Gastrocnemius medialis (tissue), 4 donors: ENCODE measurements around the gene BTBD3.

Source experiments
- POLR2A ChIP-seq, 2 donors: fragments of 450-650 bp; IDR thresholded peaks; one replicate each; pipeline ENCODE4 v1.6.1; 2017; ENCODE audit warnings: antibody characterized with exemption in 2 of 2, mild to moderate bottlenecking in 2 of 2, moderate library complexity in 2 of 2
- TF ChIP-seq, protein P1 (sequence below), 5 experiments: fragments of 450-650 bp in 3 of 5; fragments of 200-600 bp in 2 of 5; sonication (generic) in 2 of 5; IDR thresholded peaks in 4 of 5; conservative IDR thresholded peaks in 1 of 5; 1 replicate in 4 of 5; 2 replicates in 1 of 5; pipeline ENCODE4 v1.5.1; 2016 to 2019; ENCODE audit warnings: antibody characterized with exemption in 5 of 5, mild to moderate bottlenecking in 3 of 5, moderate library complexity in 3 of 5

DNA sequence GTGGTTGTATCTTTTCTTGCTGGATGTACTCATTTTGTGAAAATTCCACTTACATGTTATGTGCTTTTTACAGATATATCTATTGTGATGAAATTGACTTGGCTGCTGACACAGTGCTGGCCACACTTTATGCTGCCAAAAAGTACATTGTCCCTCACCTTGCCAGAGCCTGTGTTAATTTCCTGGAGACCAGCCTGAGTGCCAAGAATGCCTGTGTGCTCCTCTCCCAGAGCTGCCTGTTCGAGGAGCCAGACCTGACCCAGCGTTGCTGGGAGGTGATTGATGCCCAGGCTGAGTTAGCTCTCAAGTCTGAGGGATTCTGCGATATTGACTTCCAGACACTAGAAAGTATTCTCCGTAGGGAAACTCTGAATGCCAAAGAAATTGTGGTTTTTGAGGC lies 4.9 kb downstream of the BTBD3 start:
- TF ChIP-seq, protein P1, sequence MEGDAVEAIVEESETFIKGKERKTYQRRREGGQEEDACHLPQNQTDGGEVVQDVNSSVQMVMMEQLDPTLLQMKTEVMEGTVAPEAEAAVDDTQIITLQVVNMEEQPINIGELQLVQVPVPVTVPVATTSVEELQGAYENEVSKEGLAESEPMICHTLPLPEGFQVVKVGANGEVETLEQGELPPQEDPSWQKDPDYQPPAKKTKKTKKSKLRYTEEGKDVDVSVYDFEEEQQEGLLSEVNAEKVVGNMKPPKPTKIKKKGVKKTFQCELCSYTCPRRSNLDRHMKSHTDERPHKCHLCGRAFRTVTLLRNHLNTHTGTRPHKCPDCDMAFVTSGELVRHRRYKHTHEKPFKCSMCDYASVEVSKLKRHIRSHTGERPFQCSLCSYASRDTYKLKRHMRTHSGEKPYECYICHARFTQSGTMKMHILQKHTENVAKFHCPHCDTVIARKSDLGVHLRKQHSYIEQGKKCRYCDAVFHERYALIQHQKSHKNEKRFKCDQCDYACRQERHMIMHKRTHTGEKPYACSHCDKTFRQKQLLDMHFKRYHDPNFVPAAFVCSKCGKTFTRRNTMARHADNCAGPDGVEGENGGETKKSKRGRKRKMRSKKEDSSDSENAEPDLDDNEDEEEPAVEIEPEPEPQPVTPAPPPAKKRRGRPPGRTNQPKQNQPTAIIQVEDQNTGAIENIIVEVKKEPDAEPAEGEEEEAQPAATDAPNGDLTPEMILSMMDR (IDR thresholded peaks at IDR 0.05 in 4 of 5, conservative IDR thresholded peaks at IDR 0.05 in 1 of 5): no peak
- TF ChIP-seq POLR2A (IDR thresholded peaks at IDR 0.05): no peak
